Mammary epithelial cell (primary cell): ENCODE results near the gene TMEM151A.
"Not testable (repeated sequence)": the region's sequence is repeated elsewhere in the genome, so short reads cannot be mapped to it uniquely, and the experiment has no call there.

Experiments
- EZH2 ChIP-seq: IDR thresholded peaks from 2 replicates; pipeline ENCODE4 v1.6.1; 2012; ENCODE audit warnings: low read length, inconsistent platforms, borderline replicate concordance
- TF ChIP-seq, protein P1 (sequence below), 2 donors: IDR thresholded peaks in 1 of 2; conservative IDR thresholded peaks in 1 of 2; 2 replicates each; pipeline ENCODE4 v1.5.1; 2011 to 2012; ENCODE audit warnings: inconsistent platforms in 2 of 2, low read length in 2 of 2, mild to moderate bottlenecking in 2 of 2, control low read depth in 1 of 2, low read depth in 1 of 2; ENCODE audit not compliant: insufficient read depth in 1 of 2; ENCODE audit errors: extremely low read depth in 1 of 2

DNA sequence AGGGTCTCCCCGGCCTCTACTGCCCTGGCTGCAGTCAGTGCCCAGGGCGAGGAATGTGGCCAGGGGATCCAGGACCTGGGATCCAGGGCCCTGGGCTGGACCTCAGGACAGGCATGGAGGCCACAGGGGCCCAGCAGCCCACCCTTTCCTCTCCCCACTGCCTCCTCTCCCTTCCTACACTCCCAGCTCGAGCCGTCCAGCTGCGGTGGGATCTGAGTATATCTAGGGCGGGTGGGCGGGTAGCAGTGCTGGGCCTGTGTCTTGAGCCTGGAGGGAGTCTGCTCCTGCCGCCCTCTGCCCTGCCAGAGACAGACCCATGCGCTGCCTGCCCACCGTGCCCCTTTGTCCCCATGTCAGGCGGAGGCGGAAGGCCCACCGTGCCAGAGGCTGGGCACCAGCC is 15.1 kb upstream of the TMEM151A start:
- TF ChIP-seq, protein P1, sequence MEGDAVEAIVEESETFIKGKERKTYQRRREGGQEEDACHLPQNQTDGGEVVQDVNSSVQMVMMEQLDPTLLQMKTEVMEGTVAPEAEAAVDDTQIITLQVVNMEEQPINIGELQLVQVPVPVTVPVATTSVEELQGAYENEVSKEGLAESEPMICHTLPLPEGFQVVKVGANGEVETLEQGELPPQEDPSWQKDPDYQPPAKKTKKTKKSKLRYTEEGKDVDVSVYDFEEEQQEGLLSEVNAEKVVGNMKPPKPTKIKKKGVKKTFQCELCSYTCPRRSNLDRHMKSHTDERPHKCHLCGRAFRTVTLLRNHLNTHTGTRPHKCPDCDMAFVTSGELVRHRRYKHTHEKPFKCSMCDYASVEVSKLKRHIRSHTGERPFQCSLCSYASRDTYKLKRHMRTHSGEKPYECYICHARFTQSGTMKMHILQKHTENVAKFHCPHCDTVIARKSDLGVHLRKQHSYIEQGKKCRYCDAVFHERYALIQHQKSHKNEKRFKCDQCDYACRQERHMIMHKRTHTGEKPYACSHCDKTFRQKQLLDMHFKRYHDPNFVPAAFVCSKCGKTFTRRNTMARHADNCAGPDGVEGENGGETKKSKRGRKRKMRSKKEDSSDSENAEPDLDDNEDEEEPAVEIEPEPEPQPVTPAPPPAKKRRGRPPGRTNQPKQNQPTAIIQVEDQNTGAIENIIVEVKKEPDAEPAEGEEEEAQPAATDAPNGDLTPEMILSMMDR (conservative IDR thresholded peaks at IDR 0.05 in 1 of 2, IDR thresholded peaks at IDR 0.05 in 1 of 2; ENCODE audit: extremely low read depth in 1 of 2, insufficient read depth in 1 of 2, low read depth in 1 of 2, low read length in 2 of 2): not testable (repeated sequence)
- not testable (repeated sequence) for TF ChIP-seq EZH2
